GM12878 (cell line): ENCODE results near the gene SUFU. TPM values are rescaled to one million over a fixed set of nuclear protein-coding genes. Genes with fewer than 3 reads are reported as not detected.

Experiments used
- ATAC-seq: fragments of 200-7000 bp; cut with Tn5 transposase; 3 replicates; pipeline ENCODE4 v1.9.1; 2020; ENCODE audit warnings: mild to moderate bottlenecking, moderate library complexity
- BruUV-seq: library from RNA; stranded (reverse); fragments of 400-500 nt; replicated peaks from 2 replicates; lab custom pipeline; 2021; lab: Mats Ljungman, UMichigan
- CTCF ChIA-PET: fragments of 300-600 bp; sonication (Branson Sonifier 250); formaldehyde crosslinking; extraction: SDS; loops from one replicate; lab custom pipeline; 2021; ENCODE audit warnings: inconsistent platforms; lab: Yijun Ruan, JAX
- POLR2A ChIA-PET: fragments of 350-600 bp; formaldehyde crosslinking; extraction: SDS; loops from one replicate; lab custom pipeline; 2021; ENCODE audit warnings: inconsistent platforms; lab: Charles Lee
- RAD21 ChIA-PET: fragments of 300-600 bp; sonication (Branson Sonifier 250); formaldehyde crosslinking; loops from one replicate; lab custom pipeline; 2023; ENCODE audit warnings: antibody characterized with exemption; ENCODE audit not compliant: unreplicated experiment; lab: Charles Lee
- SMC1A ChIA-PET: fragments of 300-600 bp; sonication (Branson Sonifier 250); formaldehyde crosslinking; loops from one replicate; lab custom pipeline; 2023; ENCODE audit not compliant: unreplicated experiment, uncharacterized antibody; lab: Charles Lee
- DNase-seq: peaks from one replicate; pipeline ENCODE4 v3.0.0-alpha.2; 2011; ENCODE audit warnings: low read depth, low spot score
- FAIRE-seq: peaks from 3 replicates; lab custom pipeline; 2011; peaks lifted over from hg19 to GRCh38; lab: Jason Lieb, UNC
- H2AFZ ChIP-seq: 2 replicates; pipeline ENCODE4 v1.6.0; 2011; ENCODE audit warnings: low read depth, low read length, control low read depth; ENCODE audit not compliant: control insufficient read depth
- H3K27ac ChIP-seq: 2 replicates; pipeline ENCODE4 v1.5.1; 2011; ENCODE audit warnings: control low read depth; ENCODE audit not compliant: control insufficient read depth, insufficient read depth
- H3K27me3 ChIP-seq, 2 experiments: replicated peaks in 1 of 2; 2 replicates each; pipeline versions ENCODE4 v1.6.0 to v1.6.1; 2011; ENCODE audit warnings: low read length in 1 of 2; ENCODE audit not compliant: control insufficient read depth in 2 of 2, insufficient read depth in 2 of 2
- H3K36me3 ChIP-seq, 2 experiments: 2 replicates each; pipeline ENCODE4 v1.5.1; 2011; ENCODE audit warnings: low read length in 1 of 2; ENCODE audit not compliant: control insufficient read depth in 2 of 2, insufficient read depth in 2 of 2
- H3K4me1 ChIP-seq: 2 replicates; pipeline ENCODE4 v1.6.1; 2011; ENCODE audit warnings: mild to moderate bottlenecking, low read length, moderate library complexity, mixed read lengths; ENCODE audit not compliant: control insufficient read depth, insufficient read depth
- H3K4me2 ChIP-seq: 2 replicates; pipeline ENCODE4 v1.6.0; 2011; ENCODE audit warnings: control low read depth; ENCODE audit not compliant: control insufficient read depth, insufficient read depth
- H3K4me3 ChIP-seq: fragments of 200-600 bp; sonication (generic); 2 replicates; pipeline ENCODE4 v1.5.1; 2016
- H3K79me2 ChIP-seq: 2 replicates; pipeline ENCODE4 v1.6.0; 2011; ENCODE audit warnings: low read length; ENCODE audit not compliant: control insufficient read depth, insufficient read depth
- H3K9ac ChIP-seq: 2 replicates; pipeline ENCODE4 v1.8.0; 2011; ENCODE audit warnings: low read length, control low read depth, mixed read lengths; ENCODE audit not compliant: control insufficient read depth, insufficient read depth
- H3K9me3 ChIP-seq: replicated peaks from 3 replicates; pipeline ENCODE4 v1.5.1; 2011; ENCODE audit warnings: mild to moderate bottlenecking, low read length; ENCODE audit not compliant: control insufficient read depth, insufficient read depth
- H4K20me1 ChIP-seq: 2 replicates; pipeline ENCODE4 v1.6.0; 2011; ENCODE audit not compliant: control insufficient read depth, insufficient read depth
- MEF2B ChIP-seq: fragments of 450-650 bp; IDR thresholded peaks from 2 replicates; pipeline ENCODE4 v1.6.1; 2018; ENCODE audit warnings: mild to moderate bottlenecking, moderate library complexity; ENCODE audit not compliant: partially characterized antibody, poor library complexity, severe bottlenecking
- SUPT20H ChIP-seq: IDR thresholded peaks from 2 replicates; pipeline ENCODE4 v1.6.1; 2011; ENCODE audit warnings: low read depth, mild to moderate bottlenecking, low read length, moderate library complexity, borderline replicate concordance; ENCODE audit not compliant: control insufficient read depth
- ZNF207 ChIP-seq: fragments of 450-650 bp; IDR thresholded peaks from 2 replicates; pipeline ENCODE4 v1.6.1; 2014; ENCODE audit warnings: antibody characterized with exemption, mild to moderate bottlenecking, borderline replicate concordance
- WGBS: methylation state at CpG from one replicate; pipeline ENCODE4 v1.1.6; 2016; ENCODE audit warnings: low lambda C conversion rate; ENCODE audit not compliant: insufficient replicate concordance, insufficient coverage; ENCODE audit errors: missing lambda C conversion rate; 5-methylcytosine and 5-hydroxymethylcytosine counted together
- in situ Hi-C: fragments of 300-500 bp; cut with MboI; formaldehyde crosslinking; loops from 9 replicates; pipeline ENCODE4 v1.14.3; 2018; ENCODE audit warnings: mixed read lengths
- intact Hi-C: fragments of 100-400 bp; cut with micrococcal nuclease; formaldehyde crosslinking; loops from one replicate; pipeline ENCODE4 v1.14.2; 2022; ENCODE audit not compliant: unreplicated experiment
- polyA plus RNA-seq, 11 experiments: library from polyadenylated mRNA; depleted of rRNA in 4 of 11; unstranded in 6 of 11; stranded (reverse) in 5 of 11; fragments of >200 nt; fragmentation: Nextera tagmentation in 4 of 11; fragmentation: Illumina TruSeq in 1 of 11; extraction: Ambion mirVana in 4 of 11; extraction: Trizol in 1 of 11; gene quantifications; 1 replicate in 1 of 11; 2 replicates in 10 of 11; pipeline versions ENCODE4 v1.2.1 to v1.2.3, GENCODE V29; 2011 to 2016; ENCODE audit warnings: inconsistent platforms in 2 of 11, missing spikeins in 2 of 11, low read depth in 1 of 11
- total RNA-seq, 4 experiments: library from RNA; depleted of rRNA in 3 of 4; stranded (reverse); fragments of >200 nt in 3 of 4; fragmentation: Illumina TruSeq in 1 of 4; extraction: Trizol in 1 of 4; gene quantifications; 2 replicates each; pipeline versions ENCODE4 v1.2.1 to v1.2.3, GENCODE V29; 2013 to 2021

The SUFU gene
- total and polyA plus RNA-seq, 10 of the 15 experiments (the other 5 are each of a cell fraction or from before 2014, with no cell fraction given), result 0.68 to 7.7 (median 2.4) TPM

GRCh38 chr10:102673236-102673818 lies 169.6 kb downstream of the SUFU start:
- H3K4me1 ChIP-seq, result peaks cover 26% of the 10 kb centered on the region
- no peak overlapping the region for H2AFZ ChIP-seq
- TF ChIP-seq ZNF207, result no peak
- TF ChIP-seq SUPT20H, result no peak
- no peak for TF ChIP-seq MEF2B
- BruUV-seq, result no TSS peak
- ChIA-PET POLR2A (interaction anchor here (0.9 to 7.3 kb wide), 9 partner anchors 9 to 65 kb away, joined by 5 to 151 read pairs (median 18); partner anchors contain the start of genes ARL3, SFXN2 and TRIM8), SMC1A (interaction anchor here (1.0 to 8.2 kb wide), 15 partner anchors 9 to 228 kb away, joined by 3 to 140 read pairs (median 5); partner anchors contain the start of genes ACTR1A, ARL3, SFXN2 and TRIM8), RAD21 (interaction anchor here (1.3 to 8.4 kb wide), 8 partner anchors 9 to 169 kb away, joined by 3 to 140 read pairs (median 30); partner anchors contain the start of genes ARL3, SFXN2, SUFU and TRIM8), CTCF (interaction anchor here (0.7 to 8.7 kb wide), 8 partner anchors 11 to 604 kb away, joined by 3 to 128 read pairs (median 30); partner anchors contain the start of genes ARL3, SFXN2 and TRIM8)
- no peaks in the 10 kb centered on the region for H3K36me3 ChIP-seq
- H3K27ac ChIP-seq, result no peak overlapping the region
- H3K79me2 ChIP-seq, result no peaks in the 10 kb centered on the region
- DNase-seq, result no peak
- H4K20me1 ChIP-seq, result no peaks in the 10 kb centered on the region
- H3K9ac ChIP-seq, result no peak overlapping the region
- in situ Hi-C loops, result no loop called here
- no peaks in the 10 kb centered on the region for H3K27me3 ChIP-seq
- H3K4me3 ChIP-seq, result no peak overlapping the region
- H3K9me3 ChIP-seq, result no peaks in the 10 kb centered on the region
- ATAC-seq, result no peak
- WGBS, result 90% methylated on average over 13 of the region's 13 CpGs
- intact Hi-C loops, result no loop called here
- FAIRE-seq, result no peak
- no peak overlapping the region; the same call in 1 of the 2 replicates for H3K4me2 ChIP-seq
